RWPE2 (cell line): ENCODE measurements around the gene MAPK9.

Experiments used
- ATAC-seq: fragments of 200-7000 bp; cut with Tn5 transposase; 3 replicates; pipeline ENCODE4 v1.9.1; 2021; ENCODE audit warnings: low read depth
- DNase-seq: peaks from one replicate; pipeline ENCODE4 v3.0.0-alpha.2; 2020; ENCODE audit warnings: low spot score
- H3K27ac ChIP-seq: fragments of 450-650 bp; 2 replicates; pipeline ENCODE4 v1.5.1; 2017; ENCODE audit warnings: mild to moderate bottlenecking; ENCODE audit not compliant: poor library complexity, severe bottlenecking
- H3K27me3 ChIP-seq: fragments of 250-450 bp; sonication (Bioruptor Pico); 2 replicates; pipeline ENCODE4 v1.5.1; 2021; ENCODE audit warnings: mild to moderate bottlenecking, moderate library complexity; ENCODE audit not compliant: insufficient read depth, poor library complexity, severe bottlenecking
- H3K36me3 ChIP-seq: fragments of 250-450 bp; sonication (Bioruptor Pico); 2 replicates; pipeline ENCODE4 v1.5.1; 2020; ENCODE audit warnings: low read depth, mild to moderate bottlenecking, moderate library complexity
- H3K4me1 ChIP-seq: fragments of 250-450 bp; sonication (Bioruptor Pico); 2 replicates; pipeline ENCODE4 v1.5.1; 2021; ENCODE audit warnings: mild to moderate bottlenecking, moderate library complexity; ENCODE audit not compliant: insufficient read depth, poor library complexity, severe bottlenecking
- H3K4me3 ChIP-seq: fragments of 250-450 bp; sonication (Bioruptor Pico); 2 replicates; pipeline ENCODE4 v1.5.1; 2021; ENCODE audit warnings: mild to moderate bottlenecking, moderate library complexity; ENCODE audit not compliant: severe bottlenecking
- H3K9me3 ChIP-seq: fragments of 250-450 bp; sonication (Bioruptor Pico); 2 replicates; pipeline ENCODE4 v1.5.1; 2021; ENCODE audit warnings: mild to moderate bottlenecking, moderate library complexity; ENCODE audit not compliant: severe bottlenecking
- TF ChIP-seq, protein P1 (sequence below): fragments of 450-650 bp; IDR thresholded peaks from one replicate; pipeline ENCODE4 v1.5.1; 2017; ENCODE audit warnings: mild to moderate bottlenecking, moderate library complexity; ENCODE audit not compliant: poor library complexity, severe bottlenecking

The MAPK9 gene

DNA sequence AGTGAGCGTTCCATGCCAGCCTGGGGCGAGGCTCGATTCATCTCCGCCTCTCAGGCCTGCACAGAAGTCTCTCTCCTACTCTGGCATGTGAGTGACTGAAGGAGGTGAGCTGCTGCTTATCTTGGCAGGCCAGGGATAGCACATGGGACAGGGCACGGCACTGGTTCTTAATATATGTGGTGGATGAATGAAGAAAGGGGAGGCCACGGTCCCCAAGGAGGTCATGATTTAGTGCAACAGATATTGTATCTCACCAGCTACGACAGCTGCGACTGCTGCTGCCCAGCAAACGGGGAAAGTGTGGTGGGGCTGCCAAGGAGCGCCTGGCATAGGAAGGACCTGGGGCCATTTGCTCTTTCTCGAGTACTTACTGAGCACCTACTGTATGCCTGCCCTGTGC lies 19.3 kb upstream of the MAPK9 start:
- no peak overlapping the region for H3K4me3 ChIP-seq
- DNase-seq (no peak), ATAC-seq (no peak)
- TF ChIP-seq, protein P1, sequence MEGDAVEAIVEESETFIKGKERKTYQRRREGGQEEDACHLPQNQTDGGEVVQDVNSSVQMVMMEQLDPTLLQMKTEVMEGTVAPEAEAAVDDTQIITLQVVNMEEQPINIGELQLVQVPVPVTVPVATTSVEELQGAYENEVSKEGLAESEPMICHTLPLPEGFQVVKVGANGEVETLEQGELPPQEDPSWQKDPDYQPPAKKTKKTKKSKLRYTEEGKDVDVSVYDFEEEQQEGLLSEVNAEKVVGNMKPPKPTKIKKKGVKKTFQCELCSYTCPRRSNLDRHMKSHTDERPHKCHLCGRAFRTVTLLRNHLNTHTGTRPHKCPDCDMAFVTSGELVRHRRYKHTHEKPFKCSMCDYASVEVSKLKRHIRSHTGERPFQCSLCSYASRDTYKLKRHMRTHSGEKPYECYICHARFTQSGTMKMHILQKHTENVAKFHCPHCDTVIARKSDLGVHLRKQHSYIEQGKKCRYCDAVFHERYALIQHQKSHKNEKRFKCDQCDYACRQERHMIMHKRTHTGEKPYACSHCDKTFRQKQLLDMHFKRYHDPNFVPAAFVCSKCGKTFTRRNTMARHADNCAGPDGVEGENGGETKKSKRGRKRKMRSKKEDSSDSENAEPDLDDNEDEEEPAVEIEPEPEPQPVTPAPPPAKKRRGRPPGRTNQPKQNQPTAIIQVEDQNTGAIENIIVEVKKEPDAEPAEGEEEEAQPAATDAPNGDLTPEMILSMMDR: no peak
- no peaks in the 10 kb centered on the region for H3K4me1 ChIP-seq
- H3K27me3 ChIP-seq: no peaks in the 10 kb centered on the region
- no peak overlapping the region for H3K27ac ChIP-seq
- H3K36me3 ChIP-seq: no peaks in the 10 kb centered on the region
- peaks cover 3% of the 10 kb centered on the region for H3K9me3 ChIP-seq

DNA sequence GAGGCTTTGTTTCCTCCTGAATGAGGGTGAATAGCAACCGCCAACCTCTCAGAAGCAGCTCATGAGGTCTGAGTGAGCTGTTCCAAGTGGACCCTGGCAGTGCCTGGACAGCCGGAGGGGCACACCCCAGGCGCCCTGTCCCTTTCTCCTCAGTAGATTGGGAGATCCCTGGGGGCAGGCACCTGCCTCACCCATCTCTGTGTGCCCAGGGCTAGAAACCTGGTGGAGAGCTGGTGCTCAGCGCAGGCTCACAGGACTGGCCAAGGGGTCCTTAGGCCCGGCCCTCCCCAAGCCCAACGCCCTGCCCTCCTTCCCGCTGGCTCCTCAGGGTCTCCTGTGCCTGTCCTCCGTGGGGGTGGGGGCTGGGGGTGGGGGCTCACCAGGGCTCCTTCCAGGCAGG lies 14.9 kb upstream of the MAPK9 start:
- H3K27ac ChIP-seq: no peak overlapping the region
- TF ChIP-seq, protein P1: no peak
- no peaks in the 10 kb centered on the region for H3K27me3 ChIP-seq
- no peak overlapping the region for H3K4me3 ChIP-seq
- no peak for DNase-seq
- H3K36me3 ChIP-seq: no peaks in the 10 kb centered on the region
- peaks cover 3% of the 10 kb centered on the region for H3K9me3 ChIP-seq
- H3K4me1 ChIP-seq: no peaks in the 10 kb centered on the region
- ATAC-seq: 0 out of 3 replicates have a peak, but pooled peaks have one; percentile 13

DNA sequence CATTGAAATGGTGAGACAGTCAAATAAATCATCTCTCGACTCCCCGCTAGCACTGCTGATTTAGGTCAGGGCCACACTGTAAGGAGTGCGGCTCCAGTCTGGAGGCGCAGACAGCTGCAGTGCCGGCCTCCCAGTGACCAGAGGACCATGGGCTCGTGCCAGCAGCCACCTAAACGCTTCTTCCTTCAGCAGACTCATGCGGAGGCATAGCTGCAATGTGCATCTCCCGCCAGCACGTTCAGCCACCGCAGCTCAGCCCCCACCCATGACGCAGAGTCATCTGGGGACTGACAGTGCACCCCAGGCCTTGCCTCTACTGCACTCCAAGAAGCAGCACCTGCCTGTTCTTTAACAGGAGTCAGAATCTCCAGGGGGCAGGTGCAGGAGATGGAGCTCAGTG lies 13.6 kb upstream of the MAPK9 start:
- Histone ChIP-seq H3K4me1 (no peaks in the 10 kb centered on the region), H3K27ac (no peak overlapping the region), H3K4me3 (no peak overlapping the region), H3K9me3 (peaks cover 3% of the 10 kb centered on the region), H3K27me3 (no peaks in the 10 kb centered on the region), H3K36me3 (no peaks in the 10 kb centered on the region)
- ATAC-seq (no peak), DNase-seq (no peak)
- TF ChIP-seq, protein P1: no peak

DNA sequence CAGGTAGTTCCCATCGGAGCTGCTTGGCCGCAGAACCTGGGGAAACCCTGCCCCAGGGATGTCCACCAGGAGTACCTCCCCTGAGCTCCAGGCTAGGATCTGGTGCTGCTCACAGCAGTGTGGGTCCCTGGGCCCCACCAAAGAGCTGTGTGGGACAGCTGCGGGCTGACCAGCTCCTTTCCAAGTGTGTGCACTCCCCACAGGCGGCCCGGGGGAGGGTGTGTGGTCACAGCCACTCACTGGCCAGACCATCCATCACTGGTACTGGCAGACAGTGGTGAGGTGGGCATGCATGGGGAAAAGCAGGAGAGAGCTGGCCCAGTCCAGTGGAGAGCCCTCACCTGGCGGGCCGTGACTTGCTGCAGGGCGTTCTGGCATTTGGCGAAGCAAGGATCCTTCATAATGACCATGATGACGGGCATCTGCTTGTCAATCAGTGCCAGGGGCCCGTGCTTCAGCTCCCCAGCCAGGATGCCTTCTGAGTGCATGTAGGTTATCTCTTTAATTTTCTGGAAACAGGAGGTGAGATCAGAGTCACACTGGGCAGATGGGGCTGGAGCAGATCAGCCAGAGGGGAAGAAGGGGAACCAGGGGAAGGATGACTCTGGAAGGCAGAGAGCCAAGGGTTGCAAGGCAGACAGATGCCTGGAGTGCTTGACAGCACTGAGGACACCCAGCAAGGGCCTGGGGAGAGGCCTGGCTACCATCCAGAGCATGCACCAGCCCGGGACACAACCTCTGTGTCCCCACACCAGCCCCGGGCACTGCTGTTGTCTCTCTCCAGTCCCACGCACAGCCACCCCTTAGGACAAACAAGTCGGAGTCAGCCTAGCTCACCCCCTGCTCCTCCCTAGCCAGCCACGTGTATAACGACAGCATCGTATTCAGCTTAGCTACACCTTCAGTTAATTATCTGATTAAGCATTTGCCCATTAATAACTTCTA lies 12.8 kb upstream of the MAPK9 start:
- Histone ChIP-seq H3K9me3 (peaks cover 3% of the 10 kb centered on the region), H3K4me3 (no peak overlapping the region), H3K27ac (no peak overlapping the region), H3K4me1 (no peaks in the 10 kb centered on the region), H3K36me3 (no peaks in the 10 kb centered on the region), H3K27me3 (no peaks in the 10 kb centered on the region)
- TF ChIP-seq, protein P1: no peak
- peak; percentile 43; the same call in 2 of the 3 replicates for ATAC-seq
- no peak for DNase-seq

DNA sequence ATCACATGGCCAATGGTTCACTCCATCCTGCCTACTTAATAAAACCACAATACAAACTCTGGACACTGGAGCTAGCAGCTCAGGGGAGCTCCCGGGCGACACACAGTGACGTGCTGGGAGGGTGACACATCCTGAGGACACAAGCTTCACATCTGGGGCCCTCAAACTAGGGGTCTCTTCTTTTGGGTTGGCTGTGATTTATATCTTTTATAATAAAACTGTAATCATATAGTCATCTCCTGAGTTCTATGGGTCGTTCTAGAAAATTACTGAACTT lies 12.1 kb upstream of the MAPK9 start:
- Histone ChIP-seq H3K36me3 (no peaks in the 10 kb centered on the region), H3K27me3 (no peaks in the 10 kb centered on the region), H3K4me3 (no peak overlapping the region), H3K27ac (no peak overlapping the region), H3K9me3 (no peaks in the 10 kb centered on the region), H3K4me1 (no peaks in the 10 kb centered on the region)
- DNase-seq (no peak), ATAC-seq (no peak)
- TF ChIP-seq, protein P1: no peak
